ENCODE data around the gene SLPI.

GRCh38 chr20:45218636-45219035 lies 35.7 kb downstream of the SLPI start:
- TF ChIP-seq CTCF (IDR thresholded peaks at IDR 0.05) = no peak
- TF ChIP-seq POLR2A (IDR thresholded peaks at IDR 0.05) = no peak
